GM12878 (cell line): Measurements from ENCODE around the gene NPAS4. TPM values are rescaled to one million over a fixed set of nuclear protein-coding genes. Genes with fewer than 3 reads are reported as not detected.
"Not testable (repeated sequence)": the region's sequence is repeated elsewhere in the genome, so short reads cannot be mapped to it uniquely, and the experiment has no call there.

Source experiments
- ATAC-seq: fragments of 200-7000 bp; cut with Tn5 transposase; 3 replicates; pipeline ENCODE4 v1.9.1; 2020; ENCODE audit warnings: mild to moderate bottlenecking, moderate library complexity
- BruUV-seq: library from RNA; stranded (reverse); fragments of 400-500 nt; replicated peaks from 2 replicates; lab custom pipeline; 2021; lab: Mats Ljungman, UMichigan
- CTCF ChIA-PET: fragments of 300-600 bp; sonication (Branson Sonifier 250); formaldehyde crosslinking; extraction: SDS; loops from one replicate; lab custom pipeline; 2021; ENCODE audit warnings: inconsistent platforms; lab: Yijun Ruan, JAX
- POLR2A ChIA-PET: fragments of 350-600 bp; formaldehyde crosslinking; extraction: SDS; loops from one replicate; lab custom pipeline; 2021; ENCODE audit warnings: inconsistent platforms; lab: Charles Lee
- RAD21 ChIA-PET: fragments of 300-600 bp; sonication (Branson Sonifier 250); formaldehyde crosslinking; loops from one replicate; lab custom pipeline; 2023; ENCODE audit warnings: antibody characterized with exemption; ENCODE audit not compliant: unreplicated experiment; lab: Charles Lee
- SMC1A ChIA-PET: fragments of 300-600 bp; sonication (Branson Sonifier 250); formaldehyde crosslinking; loops from one replicate; lab custom pipeline; 2023; ENCODE audit not compliant: unreplicated experiment, uncharacterized antibody; lab: Charles Lee
- DNase-seq: peaks from one replicate; pipeline ENCODE4 v3.0.0-alpha.2; 2011; ENCODE audit warnings: low read depth, low spot score
- FAIRE-seq: peaks from 3 replicates; lab custom pipeline; 2011; peaks lifted over from hg19 to GRCh38; lab: Jason Lieb, UNC
- H2AFZ ChIP-seq: 2 replicates; pipeline ENCODE4 v1.6.0; 2011; ENCODE audit warnings: low read depth, low read length, control low read depth; ENCODE audit not compliant: control insufficient read depth
- H3K27ac ChIP-seq: 2 replicates; pipeline ENCODE4 v1.5.1; 2011; ENCODE audit warnings: control low read depth; ENCODE audit not compliant: control insufficient read depth, insufficient read depth
- H3K27me3 ChIP-seq, 2 experiments: replicated peaks in 1 of 2; 2 replicates each; pipeline versions ENCODE4 v1.6.0 to v1.6.1; 2011; ENCODE audit warnings: low read length in 1 of 2; ENCODE audit not compliant: control insufficient read depth in 2 of 2, insufficient read depth in 2 of 2
- H3K36me3 ChIP-seq, 2 experiments: 2 replicates each; pipeline ENCODE4 v1.5.1; 2011; ENCODE audit warnings: low read length in 1 of 2; ENCODE audit not compliant: control insufficient read depth in 2 of 2, insufficient read depth in 2 of 2
- H3K4me1 ChIP-seq: 2 replicates; pipeline ENCODE4 v1.6.1; 2011; ENCODE audit warnings: mild to moderate bottlenecking, low read length, moderate library complexity, mixed read lengths; ENCODE audit not compliant: control insufficient read depth, insufficient read depth
- H3K4me2 ChIP-seq: 2 replicates; pipeline ENCODE4 v1.6.0; 2011; ENCODE audit warnings: control low read depth; ENCODE audit not compliant: control insufficient read depth, insufficient read depth
- H3K4me3 ChIP-seq: fragments of 200-600 bp; sonication (generic); 2 replicates; pipeline ENCODE4 v1.5.1; 2016
- H3K79me2 ChIP-seq: 2 replicates; pipeline ENCODE4 v1.6.0; 2011; ENCODE audit warnings: low read length; ENCODE audit not compliant: control insufficient read depth, insufficient read depth
- H3K9ac ChIP-seq: 2 replicates; pipeline ENCODE4 v1.8.0; 2011; ENCODE audit warnings: low read length, control low read depth, mixed read lengths; ENCODE audit not compliant: control insufficient read depth, insufficient read depth
- H3K9me3 ChIP-seq: replicated peaks from 3 replicates; pipeline ENCODE4 v1.5.1; 2011; ENCODE audit warnings: mild to moderate bottlenecking, low read length; ENCODE audit not compliant: control insufficient read depth, insufficient read depth
- H4K20me1 ChIP-seq: 2 replicates; pipeline ENCODE4 v1.6.0; 2011; ENCODE audit not compliant: control insufficient read depth, insufficient read depth
- ATF3 ChIP-seq: IDR thresholded peaks from 2 replicates; pipeline ENCODE4 v1.6.1; 2011; ENCODE audit warnings: low read depth, mild to moderate bottlenecking, low read length, moderate library complexity, borderline replicate concordance; ENCODE audit errors: extremely low read depth
- CBFB ChIP-seq: IDR thresholded peaks from 2 replicates; pipeline ENCODE4 v1.6.1; 2016; ENCODE audit warnings: antibody characterized with exemption, low read depth
- HDAC6 ChIP-seq: fragments of 200-600 bp; sonication (generic); IDR thresholded peaks from one replicate; pipeline ENCODE4 v1.8.0; 2017; ENCODE audit warnings: antibody characterized with exemption; ENCODE audit not compliant: unreplicated experiment
- LARP7 ChIP-seq: fragments of 450-650 bp; IDR thresholded peaks from 2 replicates; pipeline ENCODE4 v1.6.1; 2017; ENCODE audit warnings: mild to moderate bottlenecking
- MYC ChIP-seq: IDR thresholded peaks from 2 replicates; pipeline ENCODE4 v1.6.1; 2011; ENCODE audit warnings: mild to moderate bottlenecking, low read length, moderate library complexity, inconsistent platforms; ENCODE audit not compliant: insufficient read depth, insufficient replicate concordance, insufficient read length, severe bottlenecking
- POLR2AphosphoS5 ChIP-seq: IDR thresholded peaks from 2 replicates; pipeline ENCODE4 v1.6.1; 2011; ENCODE audit warnings: mild to moderate bottlenecking, low read length, inconsistent platforms
- SIN3A ChIP-seq: IDR thresholded peaks from 2 replicates; pipeline ENCODE4 v1.6.1; 2012; ENCODE audit warnings: low read depth, low read length, improper control_type of control experiment
- SPI1 ChIP-seq: IDR thresholded peaks from 2 replicates; pipeline ENCODE4 v1.6.1; 2011; ENCODE audit warnings: low read depth, mild to moderate bottlenecking, low read length, moderate library complexity, borderline replicate concordance; ENCODE audit not compliant: insufficient read depth
- YBX1 ChIP-seq: fragments of 450-650 bp; IDR thresholded peaks from 2 replicates; pipeline ENCODE4 v1.6.1; 2016; ENCODE audit warnings: antibody characterized with exemption
- ZBED1 ChIP-seq: IDR thresholded peaks from 2 replicates; pipeline ENCODE4 v1.6.1; 2016; ENCODE audit warnings: borderline replicate concordance
- ZSCAN29 ChIP-seq: fragments of 450-650 bp; IDR thresholded peaks from 2 replicates; pipeline ENCODE4 v1.6.1; 2017; ENCODE audit warnings: mild to moderate bottlenecking, moderate library complexity
- whole genome bisulfite sequencing: methylation state at CpG from one replicate; pipeline ENCODE4 v1.1.6; 2016; ENCODE audit warnings: low lambda C conversion rate; ENCODE audit not compliant: insufficient replicate concordance, insufficient coverage; ENCODE audit errors: missing lambda C conversion rate; 5-methylcytosine and 5-hydroxymethylcytosine counted together
- in situ Hi-C: fragments of 300-500 bp; cut with MboI; formaldehyde crosslinking; loops from 9 replicates; pipeline ENCODE4 v1.14.3; 2018; ENCODE audit warnings: mixed read lengths
- intact Hi-C: fragments of 100-400 bp; cut with micrococcal nuclease; formaldehyde crosslinking; loops from one replicate; pipeline ENCODE4 v1.14.2; 2022; ENCODE audit not compliant: unreplicated experiment
- polyA plus RNA-seq, 11 experiments: library from polyadenylated mRNA; depleted of rRNA in 4 of 11; unstranded in 6 of 11; stranded (reverse) in 5 of 11; fragments of >200 nt; fragmentation: Nextera tagmentation in 4 of 11; fragmentation: Illumina TruSeq in 1 of 11; extraction: Ambion mirVana in 4 of 11; extraction: Trizol in 1 of 11; gene quantifications; 1 replicate in 1 of 11; 2 replicates in 10 of 11; pipeline versions ENCODE4 v1.2.1 to v1.2.3, GENCODE V29; 2011 to 2016; ENCODE audit warnings: inconsistent platforms in 2 of 11, missing spikeins in 2 of 11, low read depth in 1 of 11
- total RNA-seq, 4 experiments: library from RNA; depleted of rRNA in 3 of 4; stranded (reverse); fragments of >200 nt in 3 of 4; fragmentation: Illumina TruSeq in 1 of 4; extraction: Trizol in 1 of 4; gene quantifications; 2 replicates each; pipeline versions ENCODE4 v1.2.1 to v1.2.3, GENCODE V29; 2013 to 2021
- TF ChIP-seq, protein P1 (sequence below): IDR thresholded peaks from 2 replicates; pipeline ENCODE4 v1.6.1; 2012; ENCODE audit warnings: improper control_type of control experiment, low read depth, low read length; ENCODE audit not compliant: insufficient replicate concordance

The NPAS4 gene
- total and polyA plus RNA-seq, 10 of the 15 experiments (the other 5 are each of a cell fraction or from before 2014, with no cell fraction given) = 0.03 to 0.18 (median 0.06) TPM; not detected in 7

- Histone ChIP-seq H3K9me3 (no peaks in the 10 kb centered on the region; the same call in 1 of the 3 replicates), H3K27me3 (no peaks in the 10 kb centered on the region), H2AFZ (no peak overlapping the region), H3K4me3 (no peak overlapping the region), H3K4me2 (no peak overlapping the region), H3K36me3 (no peaks in the 10 kb centered on the region), H3K27ac (no peak overlapping the region), H3K4me1 (peaks cover 28% of the 10 kb centered on the region), H3K9ac (no peak overlapping the region), H3K79me2 (no peaks in the 10 kb centered on the region), H4K20me1 (no peaks in the 10 kb centered on the region)
- ChIA-PET SMC1A (interaction anchor here (1.0 kb wide), 1 partner anchor 9 kb away, joined by 3 read pairs; no protein-coding TSS in a partner anchor), CTCF (interaction anchor here (4.5 kb wide), 1 partner anchor 24 kb away, joined by 46 read pairs; the partner anchor contains the start of gene MRPL11), RAD21 (no interaction called here), POLR2A (no interaction called here)
- in situ Hi-C loops (no loop called here), intact Hi-C loops (no loop called here)
- FAIRE-seq = no peak
- ATAC-seq = no peak
- no TSS peak for BruUV-seq
- 42% methylated on average over 3 of the region's 3 CpGs for WGBS
- no peak for TF ChIP-seq SPI1
- TF ChIP-seq LARP7 = no peak
- TF ChIP-seq MYC = no peak
- no peak for TF ChIP-seq ZSCAN29
- TF ChIP-seq ZBED1 = no peak
- no peak for TF ChIP-seq ATF3
- TF ChIP-seq POLR2AphosphoS5 = no peak
- no peak for TF ChIP-seq CBFB
- TF ChIP-seq SIN3A = no peak
- TF ChIP-seq YBX1 = no peak
- TF ChIP-seq HDAC6 = no peak
- TF ChIP-seq, protein P1, sequence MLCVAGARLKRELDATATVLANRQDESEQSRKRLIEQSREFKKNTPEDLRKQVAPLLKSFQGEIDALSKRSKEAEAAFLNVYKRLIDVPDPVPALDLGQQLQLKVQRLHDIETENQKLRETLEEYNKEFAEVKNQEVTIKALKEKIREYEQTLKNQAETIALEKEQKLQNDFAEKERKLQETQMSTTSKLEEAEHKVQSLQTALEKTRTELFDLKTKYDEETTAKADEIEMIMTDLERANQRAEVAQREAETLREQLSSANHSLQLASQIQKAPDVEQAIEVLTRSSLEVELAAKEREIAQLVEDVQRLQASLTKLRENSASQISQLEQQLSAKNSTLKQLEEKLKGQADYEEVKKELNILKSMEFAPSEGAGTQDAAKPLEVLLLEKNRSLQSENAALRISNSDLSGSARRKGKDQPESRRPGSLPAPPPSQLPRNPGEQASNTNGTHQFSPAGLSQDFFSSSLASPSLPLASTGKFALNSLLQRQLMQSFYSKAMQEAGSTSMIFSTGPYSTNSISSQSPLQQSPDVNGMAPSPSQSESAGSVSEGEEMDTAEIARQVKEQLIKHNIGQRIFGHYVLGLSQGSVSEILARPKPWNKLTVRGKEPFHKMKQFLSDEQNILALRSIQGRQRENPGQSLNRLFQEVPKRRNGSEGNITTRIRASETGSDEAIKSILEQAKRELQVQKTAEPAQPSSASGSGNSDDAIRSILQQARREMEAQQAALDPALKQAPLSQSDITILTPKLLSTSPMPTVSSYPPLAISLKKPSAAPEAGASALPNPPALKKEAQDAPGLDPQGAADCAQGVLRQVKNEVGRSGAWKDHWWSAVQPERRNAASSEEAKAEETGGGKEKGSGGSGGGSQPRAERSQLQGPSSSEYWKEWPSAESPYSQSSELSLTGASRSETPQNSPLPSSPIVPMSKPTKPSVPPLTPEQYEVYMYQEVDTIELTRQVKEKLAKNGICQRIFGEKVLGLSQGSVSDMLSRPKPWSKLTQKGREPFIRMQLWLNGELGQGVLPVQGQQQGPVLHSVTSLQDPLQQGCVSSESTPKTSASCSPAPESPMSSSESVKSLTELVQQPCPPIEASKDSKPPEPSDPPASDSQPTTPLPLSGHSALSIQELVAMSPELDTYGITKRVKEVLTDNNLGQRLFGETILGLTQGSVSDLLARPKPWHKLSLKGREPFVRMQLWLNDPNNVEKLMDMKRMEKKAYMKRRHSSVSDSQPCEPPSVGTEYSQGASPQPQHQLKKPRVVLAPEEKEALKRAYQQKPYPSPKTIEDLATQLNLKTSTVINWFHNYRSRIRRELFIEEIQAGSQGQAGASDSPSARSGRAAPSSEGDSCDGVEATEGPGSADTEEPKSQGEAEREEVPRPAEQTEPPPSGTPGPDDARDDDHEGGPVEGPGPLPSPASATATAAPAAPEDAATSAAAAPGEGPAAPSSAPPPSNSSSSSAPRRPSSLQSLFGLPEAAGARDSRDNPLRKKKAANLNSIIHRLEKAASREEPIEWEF = no peak
- DNase-seq = no peak
Measured at GRCh38 chr11:66462911-66463310, 42.1 kb downstream of the NPAS4 start.

DNA sequence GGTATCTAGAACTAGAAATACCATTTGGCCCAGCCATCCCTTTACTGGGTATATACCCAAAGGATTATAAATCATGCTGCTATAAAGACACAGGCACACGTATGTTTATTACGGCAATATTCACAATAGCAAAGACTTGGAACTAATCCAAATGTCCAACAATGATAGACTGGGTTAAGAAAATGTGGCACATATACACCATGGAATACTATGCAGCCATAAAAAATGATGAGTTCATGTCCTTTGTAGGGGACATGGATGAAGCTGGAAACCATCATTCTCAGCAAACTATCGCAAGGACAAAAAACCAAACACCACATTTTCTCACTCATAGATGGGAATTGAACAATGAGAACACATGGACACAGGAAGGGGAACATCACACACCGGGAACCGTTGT lies 43.3 kb downstream of the NPAS4 start:
- POLR2A ChIA-PET = interaction anchor here (0.6 to 1.2 kb wide), 2 partner anchors 16 to 27 kb away, joined by 3 read pairs; partner anchors contain the start of gene DPP3
- H3K4me1 ChIP-seq = peaks cover 20% of the 10 kb centered on the region
- in situ Hi-C loops, H3K9ac ChIP-seq, H3K4me3 ChIP-seq, intact Hi-C loops, H3K79me2 ChIP-seq, H3K36me3 ChIP-seq, H3K27ac ChIP-seq, ATAC-seq, BruUV-seq, H4K20me1 ChIP-seq, DNase-seq, H3K27me3 ChIP-seq, H3K4me2 ChIP-seq, H2AFZ ChIP-seq, H3K9me3 ChIP-seq, FAIRE-seq: not testable (repeated sequence)
- RAD21 ChIA-PET = interaction anchor here (1.0 kb wide), 1 partner anchor 16 kb away, joined by 3 read pairs; the partner anchor contains the start of gene DPP3
- SMC1A ChIA-PET = interaction anchor here (0.8 to 1.1 kb wide), 2 partner anchors 9 to 152 kb away, joined by 3 read pairs; no protein-coding TSS in a partner anchor
- CTCF ChIA-PET = interaction anchor here (4.5 kb wide), 1 partner anchor 25 kb away, joined by 46 read pairs; the partner anchor contains the start of gene MRPL11
- WGBS = 88% methylated on average over 5 of the region's 5 CpGs
